Mononuclear cell (primary cell): Measurements from ENCODE around the gene RFX8. TPM values are rescaled to one million over a fixed set of nuclear protein-coding genes. Genes with fewer than 3 reads are reported as not detected.
A peak's percentile ranks its signal among the peaks of the same experiment; 100 is the strongest.
"Not testable (repeated sequence)": the region's sequence is repeated elsewhere in the genome, so short reads cannot be mapped to it uniquely, and the experiment has no call there.

Source experiments
- H3K27me3 ChIP-seq: 2 replicates; pipeline ENCODE4 v1.6.0; 2011; ENCODE audit warnings: low read length, control low read depth; ENCODE audit not compliant: insufficient read depth
- H3K4me1 ChIP-seq: 2 replicates; pipeline ENCODE4 v1.5.1; 2011; ENCODE audit warnings: mild to moderate bottlenecking, low read length, control low read depth; ENCODE audit not compliant: insufficient read depth
- H3K4me3 ChIP-seq: 2 replicates; pipeline ENCODE4 v1.5.1; 2011; ENCODE audit warnings: mild to moderate bottlenecking, low read length, moderate library complexity
- H3K9me3 ChIP-seq: 2 replicates; pipeline ENCODE4 v1.5.1; 2011; ENCODE audit warnings: low read depth, mild to moderate bottlenecking, control low read depth, low read length
- total RNA-seq: library from RNA; depleted of rRNA; stranded (reverse); fragments of >200 nt; gene quantifications from one replicate; pipeline ENCODE4 v1.2.3, GENCODE V29; 2012

The RFX8 gene
- total RNA-seq, 1 donor: 0.21 TPM

GRCh38 chr2:101473911-101474701, 806 bp downstream of the RFX8 start:
- Histone ChIP-seq H3K9me3 (no peaks in the 10 kb centered on the region), H3K4me3 (peak overlapping the region; percentile 32), H3K4me1 (peaks cover 33% of the 10 kb centered on the region), H3K27me3 (peaks cover 43% of the 10 kb centered on the region)

- H3K9me3 ChIP-seq: no peaks in the 10 kb centered on the region
- H3K4me3 ChIP-seq: peak overlapping the region; percentile 32
- peaks cover 33% of the 10 kb centered on the region for H3K4me1 ChIP-seq
- peaks cover 45% of the 10 kb centered on the region for H3K27me3 ChIP-seq
These were observed 1.4 kb downstream of the RFX8 start for GRCh38 chr2:101473591-101473910.

- H3K9me3 ChIP-seq: no peaks in the 10 kb centered on the region
- H3K4me3 ChIP-seq: no peak overlapping the region
- peaks cover 52% of the 10 kb centered on the region for H3K27me3 ChIP-seq
- H3K4me1 ChIP-seq: peaks cover 32% of the 10 kb centered on the region
These were observed 5.0 kb downstream of the RFX8 start for GRCh38 chr2:101469863-101470262.

- Histone ChIP-seq H3K4me3 (no peak overlapping the region), H3K4me1 (peaks cover 32% of the 10 kb centered on the region), H3K9me3 (no peaks in the 10 kb centered on the region), H3K27me3 (peaks cover 45% of the 10 kb centered on the region)
These were observed 7.6 kb downstream of the RFX8 start for GRCh38 chr2:101467306-101467705.

- Histone ChIP-seq H3K27me3 (peaks cover 44% of the 10 kb centered on the region), H3K4me1 (peaks cover 28% of the 10 kb centered on the region), H3K4me3 (no peak overlapping the region), H3K9me3 (no peaks in the 10 kb centered on the region)
These were observed 8.5 kb downstream of the RFX8 start for GRCh38 chr2:101466426-101466825.

GRCh38 chr2:101464841-101465240, 10.1 kb downstream of the RFX8 start:
- Histone ChIP-seq H3K4me1 (peaks cover 28% of the 10 kb centered on the region), H3K9me3 (no peaks in the 10 kb centered on the region), H3K4me3 (no peak overlapping the region), H3K27me3 (peaks cover 36% of the 10 kb centered on the region)

- Histone ChIP-seq H3K4me1 (peaks cover 28% of the 10 kb centered on the region), H3K27me3 (peaks cover 28% of the 10 kb centered on the region), H3K4me3 (no peak overlapping the region), H3K9me3 (no peaks in the 10 kb centered on the region)
These were observed 10.8 kb downstream of the RFX8 start for GRCh38 chr2:101463911-101464641.

- Histone ChIP-seq H3K4me1 (peaks cover 28% of the 10 kb centered on the region), H3K9me3 (no peaks in the 10 kb centered on the region), H3K4me3 (no peak overlapping the region), H3K27me3 (peaks cover 26% of the 10 kb centered on the region)
These were observed 11.5 kb downstream of the RFX8 start for GRCh38 chr2:101463421-101463820.

GRCh38 chr2:101461381-101461780, 13.5 kb downstream of the RFX8 start:
- peaks cover 12% of the 10 kb centered on the region for H3K27me3 ChIP-seq
- H3K9me3 ChIP-seq: no peaks in the 10 kb centered on the region
- H3K4me3 ChIP-seq: no peak overlapping the region
- peaks cover 21% of the 10 kb centered on the region for H3K4me1 ChIP-seq

- not testable (repeated sequence) for H3K4me1 ChIP-seq
These were observed 20.5 kb downstream of the RFX8 start for GRCh38 chr2:101454408-101454807.

GRCh38 chr2:101450965-101451364, 23.9 kb downstream of the RFX8 start:
- peaks cover 11% of the 10 kb centered on the region for H3K4me1 ChIP-seq
- H3K27me3 ChIP-seq: no peaks in the 10 kb centered on the region
- no peak overlapping the region for H3K4me3 ChIP-seq
- no peaks in the 10 kb centered on the region for H3K9me3 ChIP-seq

More at GRCh38 chr2:101454408-101454807, 20.5 kb downstream of the RFX8 start:
- not testable (repeated sequence) for H3K27me3 ChIP-seq, H3K4me3 ChIP-seq, H3K9me3 ChIP-seq

GRCh38 chr2:101446869-101447268, 28.0 kb downstream of the RFX8 start:
- H3K9me3 ChIP-seq: peaks cover 8% of the 10 kb centered on the region
- no peak overlapping the region for H3K4me3 ChIP-seq
- peaks cover 19% of the 10 kb centered on the region for H3K4me1 ChIP-seq
- no peaks in the 10 kb centered on the region for H3K27me3 ChIP-seq

- H3K4me1 ChIP-seq: peaks cover 19% of the 10 kb centered on the region
- H3K27me3 ChIP-seq: no peaks in the 10 kb centered on the region
- no peak overlapping the region for H3K4me3 ChIP-seq
- peaks cover 8% of the 10 kb centered on the region for H3K9me3 ChIP-seq
These were observed 32.2 kb downstream of the RFX8 start for GRCh38 chr2:101442667-101443061.

GRCh38 chr2:101442042-101442666, 32.8 kb downstream of the RFX8 start:
- Histone ChIP-seq H3K27me3 (no peaks in the 10 kb centered on the region), H3K9me3 (peaks cover 8% of the 10 kb centered on the region), H3K4me1 (peaks cover 18% of the 10 kb centered on the region), H3K4me3 (no peak overlapping the region)

GRCh38 chr2:101440127-101440738, 34.7 kb downstream of the RFX8 start:
- H3K4me1 ChIP-seq: peaks cover 8% of the 10 kb centered on the region
- no peak overlapping the region for H3K4me3 ChIP-seq
- no peaks in the 10 kb centered on the region for H3K27me3 ChIP-seq
- peaks cover 8% of the 10 kb centered on the region for H3K9me3 ChIP-seq
